Measurements from ENCODE around the gene WDR70.

GRCh38 chr5:37685816-37686215, 306.7 kb downstream of the WDR70 start:
- TF ChIP-seq, protein P1, sequence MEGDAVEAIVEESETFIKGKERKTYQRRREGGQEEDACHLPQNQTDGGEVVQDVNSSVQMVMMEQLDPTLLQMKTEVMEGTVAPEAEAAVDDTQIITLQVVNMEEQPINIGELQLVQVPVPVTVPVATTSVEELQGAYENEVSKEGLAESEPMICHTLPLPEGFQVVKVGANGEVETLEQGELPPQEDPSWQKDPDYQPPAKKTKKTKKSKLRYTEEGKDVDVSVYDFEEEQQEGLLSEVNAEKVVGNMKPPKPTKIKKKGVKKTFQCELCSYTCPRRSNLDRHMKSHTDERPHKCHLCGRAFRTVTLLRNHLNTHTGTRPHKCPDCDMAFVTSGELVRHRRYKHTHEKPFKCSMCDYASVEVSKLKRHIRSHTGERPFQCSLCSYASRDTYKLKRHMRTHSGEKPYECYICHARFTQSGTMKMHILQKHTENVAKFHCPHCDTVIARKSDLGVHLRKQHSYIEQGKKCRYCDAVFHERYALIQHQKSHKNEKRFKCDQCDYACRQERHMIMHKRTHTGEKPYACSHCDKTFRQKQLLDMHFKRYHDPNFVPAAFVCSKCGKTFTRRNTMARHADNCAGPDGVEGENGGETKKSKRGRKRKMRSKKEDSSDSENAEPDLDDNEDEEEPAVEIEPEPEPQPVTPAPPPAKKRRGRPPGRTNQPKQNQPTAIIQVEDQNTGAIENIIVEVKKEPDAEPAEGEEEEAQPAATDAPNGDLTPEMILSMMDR (IDR thresholded peaks at IDR 0.05), result no peak
- TF ChIP-seq POLR2A (IDR thresholded peaks at IDR 0.05), result no peak
- TF ChIP-seq POLR2AphosphoS5 (IDR thresholded peaks at IDR 0.05), result no peak

Data from prostate gland (tissue), 2 donors.